ENCODE data around the gene CLIC5.

- no peak for TF ChIP-seq CTCF (IDR thresholded peaks at IDR 0.05 in 4 of 5, conservative IDR thresholded peaks at IDR 0.05 in 1 of 5)
- no peak for TF ChIP-seq POLR2A (IDR thresholded peaks at IDR 0.05)
Measured at GRCh38 chr6:46017726-46018125, 2.1 kb upstream of the CLIC5 start.
